Left ventricle myocardium inferior (tissue), 1 donor: Measurements from ENCODE around the gene CHCHD4. TPM values are rescaled to one million over a fixed set of nuclear protein-coding genes. Genes with fewer than 3 reads are reported as not detected.
A peak's percentile ranks its signal among the peaks of the same experiment; 100 is the strongest.

ENCODE experiments used
- DNase-seq: peaks from one replicate; pipeline ENCODE4 v3.0.0-alpha.2; 2020
- H3K27ac ChIP-seq: fragments of 200-600 bp; replicated peaks from 2 replicates; pipeline ENCODE4 v1.8.0; 2021
- H3K27me3 ChIP-seq: fragments of 200-600 bp; 2 replicates; pipeline ENCODE4 v1.8.0; 2021; ENCODE audit warnings: low read depth
- H3K36me3 ChIP-seq: fragments of 200-600 bp; 2 replicates; pipeline ENCODE4 v1.8.0; 2021
- H3K4me1 ChIP-seq: fragments of 200-600 bp; 2 replicates; pipeline ENCODE4 v1.8.0; 2021
- H3K4me3 ChIP-seq: fragments of 200-600 bp; 2 replicates; pipeline ENCODE4 v1.8.0; 2021; ENCODE audit warnings: mild to moderate bottlenecking, moderate library complexity
- H3K9me3 ChIP-seq: fragments of 200-600 bp; replicated peaks from 2 replicates; pipeline ENCODE4 v1.8.0; 2021
- CTCF ChIP-seq: fragments of 200-600 bp; IDR thresholded peaks from 2 replicates; pipeline ENCODE4 v1.8.0; 2021; ENCODE audit warnings: antibody characterized with exemption, mild to moderate bottlenecking, borderline replicate concordance
- intact Hi-C: fragments of 100-400 bp; cut with micrococcal nuclease; formaldehyde crosslinking; loops from one replicate; pipeline ENCODE4 v1.11.0; 2022
- total RNA-seq: library from RNA; stranded (reverse); fragmentation: NEBNext Ultra II Directional; extraction: Animal tissue kit (Norgen Biotek cat#: 25700); gene quantifications from one replicate; pipeline ENCODE4 v1.2.1, GENCODE V29; 2021
- donor health status: DM: no; HTN: yes; CAD: no; lungs with severe emphysema.

The CHCHD4 gene
- total RNA-seq, 1 donor from 2014 or later = 37.6 TPM

DNA sequence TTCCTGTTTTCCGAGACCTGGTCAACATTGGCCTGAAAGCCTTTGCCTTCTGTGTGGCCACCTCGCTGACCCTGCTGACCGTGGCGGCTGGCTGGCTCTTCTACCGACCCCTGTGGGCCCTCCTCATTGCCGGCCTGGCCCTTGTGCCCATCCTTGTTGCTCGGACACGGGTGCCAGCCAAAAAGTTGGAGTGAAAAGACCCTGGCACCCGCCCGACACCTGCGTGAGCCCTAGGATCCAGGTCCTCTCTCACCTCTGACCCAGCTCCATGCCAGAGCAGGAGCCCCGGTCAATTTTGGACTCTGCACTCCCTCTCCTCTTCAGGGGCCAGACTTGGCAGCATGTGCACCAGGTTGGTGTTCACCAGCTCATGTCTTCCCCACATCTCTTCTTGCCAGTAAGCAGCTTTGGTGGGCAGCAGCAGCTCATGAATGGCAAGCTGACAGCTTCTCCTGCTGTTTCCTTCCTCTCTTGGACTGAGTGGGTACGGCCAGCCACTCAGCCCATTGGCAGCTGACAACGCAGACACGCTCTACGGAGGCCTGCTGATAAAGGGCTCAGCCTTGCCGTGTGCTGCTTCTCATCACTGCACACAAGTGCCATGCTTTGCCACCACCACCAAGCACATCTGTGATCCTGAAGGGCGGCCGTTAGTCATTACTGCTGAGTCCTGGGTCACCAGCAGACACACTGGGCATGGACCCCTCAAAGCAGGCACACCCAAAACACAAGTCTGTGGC, 17.1 kb upstream of the CHCHD4 start:
- H3K36me3 ChIP-seq = peaks cover 66% of the 10 kb centered on the region
- no peak for TF ChIP-seq CTCF
- H3K4me3 ChIP-seq = no peak overlapping the region
- H3K9me3 ChIP-seq = no peaks in the 10 kb centered on the region
- intact Hi-C loops = no loop called here
- peak overlapping the region; percentile 89 for H3K27ac ChIP-seq
- DNase-seq = peak; percentile 49
- H3K4me1 ChIP-seq = peaks cover 63% of the 10 kb centered on the region
- H3K27me3 ChIP-seq = no peaks in the 10 kb centered on the region

- H3K4me3 ChIP-seq = no peak overlapping the region
- H3K27me3 ChIP-seq = no peaks in the 10 kb centered on the region
- H3K9me3 ChIP-seq = no peaks in the 10 kb centered on the region
- no peak for TF ChIP-seq CTCF
- no peak for DNase-seq
- intact Hi-C loops = no loop called here
- peaks cover 64% of the 10 kb centered on the region for H3K4me1 ChIP-seq
- no peak overlapping the region for H3K27ac ChIP-seq
- H3K36me3 ChIP-seq = peaks cover 65% of the 10 kb centered on the region
These were observed 16.5 kb upstream of the CHCHD4 start for GRCh38 chr3:14141144-14141543.

GRCh38 chr3:14140668-14141067, 16.0 kb upstream of the CHCHD4 start:
- Histone ChIP-seq H3K36me3 (peaks cover 61% of the 10 kb centered on the region), H3K27me3 (no peaks in the 10 kb centered on the region), H3K27ac (no peak overlapping the region), H3K9me3 (no peaks in the 10 kb centered on the region), H3K4me3 (no peak overlapping the region), H3K4me1 (peaks cover 59% of the 10 kb centered on the region)
- TF ChIP-seq CTCF = no peak
- DNase-seq = no peak
- intact Hi-C loops = no loop called here

DNA sequence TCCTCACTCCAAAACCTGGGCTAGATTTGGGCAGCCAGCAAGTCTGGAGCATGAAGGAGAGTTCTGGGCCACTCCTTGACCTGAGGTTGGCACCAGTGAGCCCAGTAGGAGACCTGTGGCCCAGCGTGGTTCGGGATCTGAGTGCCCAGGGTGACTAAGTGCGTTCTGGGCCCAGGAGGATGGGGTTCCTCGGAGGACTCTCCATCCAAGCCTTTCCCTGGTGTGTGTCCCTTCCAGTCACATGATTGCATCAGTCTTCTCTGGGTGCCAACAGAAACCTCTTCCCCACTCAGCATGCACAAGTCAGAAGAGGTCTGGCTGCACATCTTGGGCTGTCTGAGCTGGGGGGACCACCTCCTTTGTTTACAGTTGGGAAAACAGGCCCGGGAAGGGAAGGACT, 15.1 kb upstream of the CHCHD4 start:
- peaks cover 67% of the 10 kb centered on the region for H3K36me3 ChIP-seq
- H3K27me3 ChIP-seq = no peaks in the 10 kb centered on the region
- no peak for TF ChIP-seq CTCF
- H3K4me1 ChIP-seq = peaks cover 50% of the 10 kb centered on the region
- no peak overlapping the region for H3K27ac ChIP-seq
- DNase-seq = no peak
- intact Hi-C loops = no loop called here
- H3K9me3 ChIP-seq = no peaks in the 10 kb centered on the region
- no peak overlapping the region for H3K4me3 ChIP-seq

DNA sequence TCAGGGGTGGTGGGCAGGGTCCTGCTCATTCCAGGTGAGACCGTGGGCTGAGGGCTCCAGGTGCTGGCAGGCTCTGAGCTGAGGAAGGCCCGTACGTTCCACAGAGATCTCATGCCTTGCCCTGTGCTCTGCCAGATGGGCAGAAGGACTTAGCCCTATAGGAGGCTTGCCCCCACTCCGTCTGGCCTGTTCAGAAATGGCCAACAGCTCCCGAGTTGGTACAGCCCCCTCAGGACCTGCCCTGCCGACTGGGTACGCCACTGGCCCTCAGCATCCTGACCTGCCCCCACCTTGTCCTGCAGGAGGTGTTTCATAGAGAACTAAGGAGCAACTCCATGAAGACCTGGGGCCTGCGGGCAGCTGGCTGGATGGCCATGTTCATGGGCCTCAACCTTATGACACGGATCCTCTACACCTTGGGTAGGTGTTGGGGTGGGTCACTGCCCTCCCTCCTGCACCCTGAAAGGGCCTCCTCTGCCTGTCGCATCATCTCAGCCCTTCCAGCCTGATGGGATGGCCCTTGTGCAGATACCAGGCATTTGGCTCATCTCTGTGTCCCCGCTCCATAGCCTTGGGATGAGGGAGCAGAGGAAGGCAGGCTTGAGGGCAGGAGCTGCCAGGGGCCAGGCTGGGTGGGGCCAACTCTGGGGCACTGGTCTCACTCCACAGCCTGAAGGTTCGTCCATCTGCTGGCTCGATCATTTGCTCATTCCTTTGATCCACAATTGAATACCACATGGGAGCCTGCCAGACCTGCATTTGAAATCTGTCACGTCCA, 14.4 kb upstream of the CHCHD4 start:
- Histone ChIP-seq H3K9me3 (no peaks in the 10 kb centered on the region), H3K36me3 (peaks cover 74% of the 10 kb centered on the region), H3K27ac (no peak overlapping the region), H3K4me1 (peaks cover 43% of the 10 kb centered on the region), H3K4me3 (no peak overlapping the region), H3K27me3 (no peaks in the 10 kb centered on the region)
- intact Hi-C loops = no loop called here
- no peak for TF ChIP-seq CTCF
- no peak for DNase-seq
